Neutrophil (primary cell): ENCODE results near the gene SMC1B.
"Not testable (repeated sequence)": the region's sequence is repeated elsewhere in the genome, so short reads cannot be mapped to it uniquely, and the experiment has no call there.

Source experiments
- H3K27ac ChIP-seq: fragments of 200-600 bp; sonication (generic); 2 replicates; pipeline ENCODE4 v1.5.1; 2016; ENCODE audit warnings: mild to moderate bottlenecking, moderate library complexity
- H3K27me3 ChIP-seq: fragments of 200-600 bp; sonication (generic); 2 replicates; pipeline ENCODE4 v1.6.0; 2016; ENCODE audit warnings: mild to moderate bottlenecking
- H3K36me3 ChIP-seq: fragments of 200-600 bp; sonication (generic); 2 replicates; pipeline ENCODE4 v1.5.1; 2017
- H3K4me1 ChIP-seq, 2 experiments: fragments of 200-600 bp in 1 of 2; sonication (generic) in 1 of 2; 1 replicate in 1 of 2; 2 replicates in 1 of 2; pipeline versions ENCODE4 v1.5.1 to v1.6.1; 2013 to 2016; ENCODE audit warnings: low read depth in 1 of 2, low read length in 1 of 2, mild to moderate bottlenecking in 1 of 2, moderate library complexity in 1 of 2; ENCODE audit not compliant: control insufficient read depth in 1 of 2, insufficient read depth in 1 of 2
- H3K4me3 ChIP-seq, 2 experiments: fragments of 200-600 bp in 1 of 2; sonication (generic) in 1 of 2; 1 replicate in 1 of 2; 2 replicates in 1 of 2; pipeline ENCODE4 v1.5.1; 2013 to 2016; ENCODE audit warnings: low read depth in 1 of 2, low read length in 1 of 2, mild to moderate bottlenecking in 1 of 2, moderate library complexity in 1 of 2
- H3K9me3 ChIP-seq: fragments of 200-600 bp; sonication (generic); 2 replicates; pipeline ENCODE4 v1.5.1; 2016
- TF ChIP-seq, protein P1 (sequence below): fragments of 200-600 bp; sonication (generic); IDR thresholded peaks from 2 replicates; pipeline ENCODE4 v1.5.1; 2016; ENCODE audit warnings: antibody characterized with exemption

The SMC1B gene

DNA sequence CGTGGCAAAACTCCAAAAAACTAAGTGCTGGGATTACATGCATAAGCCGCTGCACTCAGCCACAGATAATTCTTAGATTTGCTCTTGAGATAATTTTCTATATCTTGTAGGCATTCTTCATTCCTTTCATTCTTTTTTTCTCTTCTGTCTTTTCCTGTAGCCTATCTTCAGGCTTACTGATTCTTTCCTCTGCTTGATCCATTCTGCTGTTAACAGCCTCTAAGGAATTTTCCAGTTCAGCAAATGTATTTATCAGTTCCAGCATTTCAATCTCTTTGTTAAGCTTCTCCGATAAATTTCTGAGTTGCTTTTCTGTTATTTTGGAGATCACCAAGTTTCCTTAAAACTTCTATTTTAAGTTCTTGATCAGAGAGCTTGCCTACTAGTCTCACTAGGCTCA, 46.7 kb downstream of the SMC1B start:
- Histone ChIP-seq H3K36me3 (no peaks in the 10 kb centered on the region), H3K27ac (no peak overlapping the region), H3K9me3 (no peaks in the 10 kb centered on the region), H3K4me1 (no peaks in the 10 kb centered on the region), H3K4me3 (no peak overlapping the region), H3K27me3 (peaks cover 5% of the 10 kb centered on the region)
- TF ChIP-seq, protein P1, sequence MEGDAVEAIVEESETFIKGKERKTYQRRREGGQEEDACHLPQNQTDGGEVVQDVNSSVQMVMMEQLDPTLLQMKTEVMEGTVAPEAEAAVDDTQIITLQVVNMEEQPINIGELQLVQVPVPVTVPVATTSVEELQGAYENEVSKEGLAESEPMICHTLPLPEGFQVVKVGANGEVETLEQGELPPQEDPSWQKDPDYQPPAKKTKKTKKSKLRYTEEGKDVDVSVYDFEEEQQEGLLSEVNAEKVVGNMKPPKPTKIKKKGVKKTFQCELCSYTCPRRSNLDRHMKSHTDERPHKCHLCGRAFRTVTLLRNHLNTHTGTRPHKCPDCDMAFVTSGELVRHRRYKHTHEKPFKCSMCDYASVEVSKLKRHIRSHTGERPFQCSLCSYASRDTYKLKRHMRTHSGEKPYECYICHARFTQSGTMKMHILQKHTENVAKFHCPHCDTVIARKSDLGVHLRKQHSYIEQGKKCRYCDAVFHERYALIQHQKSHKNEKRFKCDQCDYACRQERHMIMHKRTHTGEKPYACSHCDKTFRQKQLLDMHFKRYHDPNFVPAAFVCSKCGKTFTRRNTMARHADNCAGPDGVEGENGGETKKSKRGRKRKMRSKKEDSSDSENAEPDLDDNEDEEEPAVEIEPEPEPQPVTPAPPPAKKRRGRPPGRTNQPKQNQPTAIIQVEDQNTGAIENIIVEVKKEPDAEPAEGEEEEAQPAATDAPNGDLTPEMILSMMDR, result no peak

DNA sequence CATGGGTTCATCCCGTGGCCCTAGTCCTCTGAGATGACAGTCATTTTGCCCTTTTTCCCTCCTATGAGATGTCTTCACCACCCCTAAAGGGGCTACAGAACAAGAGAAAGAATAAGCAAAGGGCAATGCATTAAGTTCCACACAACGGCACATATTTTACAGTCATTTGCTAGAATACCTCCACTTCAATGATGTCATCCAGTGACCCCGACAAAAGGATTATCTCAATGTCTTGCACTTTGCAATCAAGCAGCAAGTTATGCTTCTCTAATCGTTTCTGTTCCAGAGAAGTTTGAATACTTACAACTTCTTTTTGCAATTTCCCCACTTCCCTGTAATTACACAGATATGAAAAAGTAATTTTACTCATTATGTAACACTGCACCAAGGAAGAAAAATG, 53.8 kb downstream of the SMC1B start:
- H3K9me3 ChIP-seq, result no peaks in the 10 kb centered on the region
- no peak overlapping the region for H3K27ac ChIP-seq
- H3K4me1 ChIP-seq, result peaks cover 0 to 4% of the 10 kb centered on the region in 2 experiments
- TF ChIP-seq, protein P1, result no peak
- H3K36me3 ChIP-seq, result no peaks in the 10 kb centered on the region
- H3K27me3 ChIP-seq, result peaks cover 5% of the 10 kb centered on the region
- no peak overlapping the region for H3K4me3 ChIP-seq

DNA sequence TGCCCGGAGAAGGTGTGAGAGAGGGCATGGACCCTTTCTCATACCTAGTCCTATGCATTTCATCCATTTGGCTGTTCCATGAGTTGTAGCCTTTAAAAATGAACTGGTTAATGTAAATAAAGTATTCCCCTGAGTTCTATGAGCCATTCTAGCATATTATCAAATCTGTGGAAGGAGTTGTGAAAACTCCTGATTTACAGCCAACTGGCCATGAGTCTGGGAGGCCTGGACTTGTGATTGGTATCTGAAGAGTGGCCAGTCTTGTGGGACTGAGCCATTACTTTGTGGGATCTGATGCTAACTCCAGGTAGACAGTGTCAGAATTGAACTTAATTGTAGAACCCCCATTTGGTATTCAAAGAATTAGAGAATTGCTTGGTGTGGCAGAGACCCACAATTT, 55.3 kb downstream of the SMC1B start:
- Histone ChIP-seq H3K27me3 (peaks cover 5% of the 10 kb centered on the region), H3K36me3 (no peaks in the 10 kb centered on the region), H3K4me1 (peaks cover 0 to 4% of the 10 kb centered on the region in 2 experiments), H3K4me3 (no peak overlapping the region), H3K27ac (no peak overlapping the region), H3K9me3 (no peaks in the 10 kb centered on the region)
- TF ChIP-seq, protein P1, result no peak

DNA sequence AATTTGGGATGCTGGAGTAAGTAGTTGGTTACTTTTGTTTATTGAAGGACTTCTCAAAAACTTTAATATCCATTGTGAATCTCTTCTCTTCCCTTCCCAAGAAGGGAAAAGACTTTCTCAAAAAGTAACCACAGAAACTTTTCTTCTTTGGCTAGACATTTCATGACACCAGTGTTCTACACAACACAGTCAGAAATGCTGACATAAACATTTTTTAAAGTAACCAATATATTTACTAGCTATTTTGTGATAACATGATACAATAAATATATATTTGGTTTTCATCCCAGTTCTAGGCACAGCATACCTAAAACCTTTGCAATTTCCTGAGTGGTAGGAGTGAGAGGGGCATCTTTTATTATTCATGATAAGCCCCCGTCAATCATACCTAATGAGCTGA, 55.9 kb downstream of the SMC1B start:
- no peak overlapping the region for H3K4me3 ChIP-seq
- no peaks in the 10 kb centered on the region for H3K9me3 ChIP-seq
- TF ChIP-seq, protein P1, result no peak
- peaks cover 5% of the 10 kb centered on the region for H3K27me3 ChIP-seq
- H3K4me1 ChIP-seq, result peaks cover 0 to 4% of the 10 kb centered on the region in 2 experiments
- no peak overlapping the region for H3K27ac ChIP-seq
- H3K36me3 ChIP-seq, result no peaks in the 10 kb centered on the region

DNA sequence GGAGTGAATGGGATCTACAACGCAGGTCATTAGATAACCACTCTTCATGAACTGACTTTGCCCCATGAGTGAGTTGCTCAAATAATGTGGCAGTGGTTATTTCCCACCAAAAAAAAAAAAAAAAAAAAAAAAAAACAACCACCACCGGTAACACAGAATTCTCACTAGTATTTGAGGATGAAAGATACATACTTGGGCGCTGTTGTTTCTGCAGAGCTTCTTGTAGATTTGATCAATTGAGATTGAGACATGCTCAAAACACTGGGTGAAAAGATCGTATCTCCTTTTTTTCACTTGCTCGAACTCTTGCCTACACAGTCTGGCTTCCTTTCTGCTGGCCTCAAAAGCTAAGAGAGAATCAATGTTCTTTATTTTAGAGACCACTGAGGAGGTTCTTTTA, 59.6 kb downstream of the SMC1B start:
- Histone ChIP-seq H3K27ac (no peak overlapping the region), H3K27me3 (no peaks in the 10 kb centered on the region), H3K9me3 (no peaks in the 10 kb centered on the region), H3K4me3 (no peak overlapping the region), H3K36me3 (no peaks in the 10 kb centered on the region), H3K4me1 (no peaks in the 10 kb centered on the region)
- TF ChIP-seq, protein P1, result no peak

DNA sequence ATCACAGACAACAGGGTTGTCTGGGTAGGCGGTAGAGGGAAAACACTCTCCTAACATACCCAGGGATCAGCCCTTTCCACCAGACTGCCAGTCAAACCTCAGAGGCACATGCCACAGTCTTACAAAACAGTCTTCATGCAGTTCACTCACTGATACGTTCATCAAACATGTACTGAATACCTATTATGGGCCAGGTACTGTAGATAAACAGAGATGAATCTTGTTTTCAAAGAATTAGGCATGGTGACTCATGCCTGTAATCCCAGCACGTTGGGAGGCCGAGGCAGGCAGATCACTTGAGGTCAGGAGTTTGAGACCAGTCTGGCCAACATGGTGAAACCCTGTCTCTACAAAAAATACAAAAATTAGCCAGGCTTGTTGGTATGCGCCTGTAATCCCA, 60.6 kb downstream of the SMC1B start:
- H3K27me3 ChIP-seq, H3K9me3 ChIP-seq, H3K4me1 ChIP-seq, H3K4me3 ChIP-seq, H3K36me3 ChIP-seq, H3K27ac ChIP-seq: not testable (repeated sequence)
